ENCODE measurements around the gene MAZ. TPM values are rescaled to one million over a fixed set of nuclear protein-coding genes. Genes with fewer than 3 reads are reported as not detected.

Gene MAZ
- total and polyA plus RNA-seq, 4 donors: 16.0 to 272 (median 45.1) TPM

DNA sequence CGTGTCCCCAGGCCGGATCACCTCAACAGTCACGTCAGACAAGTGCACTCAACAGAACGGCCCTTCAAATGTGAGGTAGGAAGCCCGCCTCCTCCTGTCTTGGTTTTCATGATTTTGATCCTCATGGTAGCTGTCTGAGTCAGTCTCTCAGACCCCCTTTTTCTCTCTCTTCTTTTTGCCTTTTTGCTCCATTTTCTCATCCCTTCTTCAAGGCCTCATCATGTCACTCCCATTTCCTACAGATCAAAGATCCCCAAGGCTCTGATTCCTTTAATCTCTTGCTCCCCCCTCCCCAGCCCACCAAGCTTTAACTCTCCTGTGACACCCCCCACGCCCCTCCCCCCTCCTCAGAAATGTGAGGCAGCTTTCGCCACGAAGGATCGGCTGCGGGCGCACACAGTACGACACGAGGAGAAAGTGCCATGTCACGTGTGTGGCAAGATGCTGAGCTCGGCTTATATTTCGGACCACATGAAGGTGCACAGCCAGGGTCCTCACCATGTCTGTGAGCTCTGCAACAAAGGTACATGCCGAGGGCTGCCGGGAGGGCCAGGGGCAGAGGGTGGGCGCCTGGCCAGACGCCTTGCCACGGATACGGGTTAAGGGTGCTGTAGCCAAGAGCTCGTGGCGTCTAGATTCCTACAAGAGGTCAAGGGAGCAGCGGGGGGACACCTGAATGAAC is 2.0 kb downstream of the MAZ start:
- Histone ChIP-seq H3K9ac (ENCODE audit: low read depth in 1 of 2, low read length in 2 of 2) (peak overlapping the region in 1 of 2 donors; percentile 51), H3K36me3 (ENCODE audit: control insufficient read depth in 4 of 4, insufficient read depth in 3 of 4, low read depth in 1 of 4, low read length in 3 of 4) (peaks cover 2 to 10% (median 4%) of the 10 kb centered on the region in 4 donors), H3K4me3 (ENCODE audit: low read depth in 1 of 3, low read length in 3 of 3) (peak overlapping the region in 2 of 3 donors; percentile 14 to 93), H3K4me1 (ENCODE audit: control insufficient read depth in 4 of 4, insufficient read depth in 4 of 4, low read length in 3 of 4) (peaks cover 16 to 56% (median 36%) of the 10 kb centered on the region in 4 donors), H3K27me3 (ENCODE audit: control insufficient read depth in 4 of 4, insufficient read depth in 4 of 4, low read length in 3 of 4) (no peaks in the 10 kb centered on the region), H3K27ac (ENCODE audit: low read depth in 1 of 2, low read length in 2 of 2) (peak overlapping the region; percentile 73 to 88), H3K9me3 (ENCODE audit: control insufficient read depth in 4 of 4, low read length in 3 of 4) (no peaks in the 10 kb centered on the region)
- TF ChIP-seq TAF1 (conservative IDR thresholded peaks at IDR 0.05) (no peak), FOXA2 (IDR thresholded peaks at IDR 0.05) (no peak), SP1 (IDR thresholded peaks at IDR 0.05) (no peak), JUND (IDR thresholded peaks at IDR 0.05) (no peak), HNF4A (conservative IDR thresholded peaks at IDR 0.05) (no peak), HNF4G (IDR thresholded peaks at IDR 0.05) (no peak), RAD21 (IDR thresholded peaks at IDR 0.05) (no peak), NR2F2 (IDR thresholded peaks at IDR 0.05) (no peak)
- TF ChIP-seq, protein P1, sequence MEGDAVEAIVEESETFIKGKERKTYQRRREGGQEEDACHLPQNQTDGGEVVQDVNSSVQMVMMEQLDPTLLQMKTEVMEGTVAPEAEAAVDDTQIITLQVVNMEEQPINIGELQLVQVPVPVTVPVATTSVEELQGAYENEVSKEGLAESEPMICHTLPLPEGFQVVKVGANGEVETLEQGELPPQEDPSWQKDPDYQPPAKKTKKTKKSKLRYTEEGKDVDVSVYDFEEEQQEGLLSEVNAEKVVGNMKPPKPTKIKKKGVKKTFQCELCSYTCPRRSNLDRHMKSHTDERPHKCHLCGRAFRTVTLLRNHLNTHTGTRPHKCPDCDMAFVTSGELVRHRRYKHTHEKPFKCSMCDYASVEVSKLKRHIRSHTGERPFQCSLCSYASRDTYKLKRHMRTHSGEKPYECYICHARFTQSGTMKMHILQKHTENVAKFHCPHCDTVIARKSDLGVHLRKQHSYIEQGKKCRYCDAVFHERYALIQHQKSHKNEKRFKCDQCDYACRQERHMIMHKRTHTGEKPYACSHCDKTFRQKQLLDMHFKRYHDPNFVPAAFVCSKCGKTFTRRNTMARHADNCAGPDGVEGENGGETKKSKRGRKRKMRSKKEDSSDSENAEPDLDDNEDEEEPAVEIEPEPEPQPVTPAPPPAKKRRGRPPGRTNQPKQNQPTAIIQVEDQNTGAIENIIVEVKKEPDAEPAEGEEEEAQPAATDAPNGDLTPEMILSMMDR (IDR thresholded peaks at IDR 0.05; ENCODE audit: low read depth, low read length, missing input control): no peak
- 68% methylated on average over 25 of the region's 25 CpGs for WGBS
- DNase-seq (ENCODE audit: low spot score): no peak

DNA sequence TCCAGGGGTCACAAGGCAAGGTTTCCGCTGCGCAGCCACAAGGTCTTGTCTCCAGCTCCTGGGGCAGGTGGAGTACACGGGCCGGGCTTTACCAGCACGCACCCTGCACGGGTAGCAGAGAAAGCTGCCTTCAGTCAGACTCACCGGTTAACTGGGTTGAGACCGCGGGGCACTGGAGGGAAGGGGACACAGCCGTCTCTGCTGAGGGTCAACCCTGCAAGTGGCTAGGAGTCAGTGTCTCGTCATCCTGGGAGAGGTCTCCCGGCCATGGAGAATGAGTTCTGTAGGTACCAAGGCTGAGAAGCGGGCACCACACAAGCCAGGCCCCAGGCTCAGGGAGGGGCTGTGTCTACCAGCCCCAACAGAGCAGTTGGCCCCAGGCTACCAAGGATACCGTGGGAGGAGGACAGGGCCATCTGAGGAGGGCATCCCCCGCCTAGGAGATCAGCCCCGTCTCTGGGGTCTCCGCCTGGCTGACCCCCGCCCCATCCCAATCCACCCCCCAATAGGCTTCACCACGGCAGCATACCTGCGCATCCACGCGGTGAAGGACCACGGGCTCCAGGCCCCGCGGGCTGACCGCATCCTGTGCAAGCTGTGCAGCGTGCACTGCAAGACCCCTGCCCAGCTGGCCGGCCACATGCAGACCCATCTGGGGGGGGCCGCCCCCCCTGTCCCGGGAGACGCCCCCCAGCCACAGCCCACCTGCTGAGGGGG is 2.9 kb downstream of the MAZ start:
- 82% methylated on average over 31 of the region's 31 CpGs for WGBS
- peaks cover 2 to 10% (median 4%) of the 10 kb centered on the region in 4 donors for H3K36me3 ChIP-seq (ENCODE audit: control insufficient read depth in 4 of 4, insufficient read depth in 3 of 4, low read depth in 1 of 4, low read length in 3 of 4)
- no peaks in the 10 kb centered on the region for H3K9me3 ChIP-seq (ENCODE audit: control insufficient read depth in 4 of 4, low read length in 3 of 4)
- no peak overlapping the region for H3K9ac ChIP-seq (ENCODE audit: low read depth in 1 of 2, low read length in 2 of 2)
- H3K4me1 ChIP-seq (ENCODE audit: control insufficient read depth in 4 of 4, insufficient read depth in 4 of 4, low read length in 3 of 4): peaks cover 16 to 51% (median 32%) of the 10 kb centered on the region in 4 donors
- DNase-seq (ENCODE audit: low spot score): no peak
- TF ChIP-seq FOXA2 (IDR thresholded peaks at IDR 0.05) (no peak), HNF4G (IDR thresholded peaks at IDR 0.05) (no peak), GABPA (IDR thresholded peaks at IDR 0.05 in 1 of 2, conservative IDR thresholded peaks at IDR 0.05 in 1 of 2) (no peak), JUND (IDR thresholded peaks at IDR 0.05) (no peak), FOXA1 (IDR thresholded peaks at IDR 0.05) (no peak), YY1 (IDR thresholded peaks at IDR 0.05) (no peak), SP1 (IDR thresholded peaks at IDR 0.05) (no peak)
- TF ChIP-seq, protein P2, sequence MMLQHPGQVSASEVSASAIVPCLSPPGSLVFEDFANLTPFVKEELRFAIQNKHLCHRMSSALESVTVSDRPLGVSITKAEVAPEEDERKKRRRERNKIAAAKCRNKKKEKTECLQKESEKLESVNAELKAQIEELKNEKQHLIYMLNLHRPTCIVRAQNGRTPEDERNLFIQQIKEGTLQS (IDR thresholded peaks at IDR 0.05): no peak
- TF ChIP-seq, protein P1 (IDR thresholded peaks at IDR 0.05; ENCODE audit: low read depth, low read length, missing input control): no peak
- TF ChIP-seq, protein P3, sequence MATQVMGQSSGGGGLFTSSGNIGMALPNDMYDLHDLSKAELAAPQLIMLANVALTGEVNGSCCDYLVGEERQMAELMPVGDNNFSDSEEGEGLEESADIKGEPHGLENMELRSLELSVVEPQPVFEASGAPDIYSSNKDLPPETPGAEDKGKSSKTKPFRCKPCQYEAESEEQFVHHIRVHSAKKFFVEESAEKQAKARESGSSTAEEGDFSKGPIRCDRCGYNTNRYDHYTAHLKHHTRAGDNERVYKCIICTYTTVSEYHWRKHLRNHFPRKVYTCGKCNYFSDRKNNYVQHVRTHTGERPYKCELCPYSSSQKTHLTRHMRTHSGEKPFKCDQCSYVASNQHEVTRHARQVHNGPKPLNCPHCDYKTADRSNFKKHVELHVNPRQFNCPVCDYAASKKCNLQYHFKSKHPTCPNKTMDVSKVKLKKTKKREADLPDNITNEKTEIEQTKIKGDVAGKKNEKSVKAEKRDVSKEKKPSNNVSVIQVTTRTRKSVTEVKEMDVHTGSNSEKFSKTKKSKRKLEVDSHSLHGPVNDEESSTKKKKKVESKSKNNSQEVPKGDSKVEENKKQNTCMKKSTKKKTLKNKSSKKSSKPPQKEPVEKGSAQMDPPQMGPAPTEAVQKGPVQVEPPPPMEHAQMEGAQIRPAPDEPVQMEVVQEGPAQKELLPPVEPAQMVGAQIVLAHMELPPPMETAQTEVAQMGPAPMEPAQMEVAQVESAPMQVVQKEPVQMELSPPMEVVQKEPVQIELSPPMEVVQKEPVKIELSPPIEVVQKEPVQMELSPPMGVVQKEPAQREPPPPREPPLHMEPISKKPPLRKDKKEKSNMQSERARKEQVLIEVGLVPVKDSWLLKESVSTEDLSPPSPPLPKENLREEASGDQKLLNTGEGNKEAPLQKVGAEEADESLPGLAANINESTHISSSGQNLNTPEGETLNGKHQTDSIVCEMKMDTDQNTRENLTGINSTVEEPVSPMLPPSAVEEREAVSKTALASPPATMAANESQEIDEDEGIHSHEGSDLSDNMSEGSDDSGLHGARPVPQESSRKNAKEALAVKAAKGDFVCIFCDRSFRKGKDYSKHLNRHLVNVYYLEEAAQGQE (IDR thresholded peaks at IDR 0.05): no peak
- H3K27me3 ChIP-seq (ENCODE audit: control insufficient read depth in 4 of 4, insufficient read depth in 4 of 4, low read length in 3 of 4): no peaks in the 10 kb centered on the region
- H3K4me3 ChIP-seq (ENCODE audit: low read depth in 1 of 3, low read length in 3 of 3): no peak overlapping the region
- peak overlapping the region in 1 of 2 donors; percentile 88 for H3K27ac ChIP-seq (ENCODE audit: low read depth in 1 of 2, low read length in 2 of 2)
